ENCODE data around the gene OLAH. TPM values are rescaled to one million over a fixed set of nuclear protein-coding genes. Genes with fewer than 3 reads are reported as not detected.

Gene OLAH
- total RNA-seq, 2 experiments from 2014 or later, result 0.45 to 0.61 TPM

- no peak overlapping the region for H3K4me3 Mint-ChIP-seq
- DNase-seq (no peak), ATAC-seq (ENCODE audit: low read depth) (no peak)
- POLR2A ChIA-PET, result no interaction called here
- H3K4me1 Mint-ChIP-seq, result peaks cover 12% of the 10 kb centered on the region
- peaks cover 4% of the 10 kb centered on the region for H3K36me3 Mint-ChIP-seq
- no peak overlapping the region for H3K27ac Mint-ChIP-seq
- peaks cover 3% of the 10 kb centered on the region for H3K9me3 Mint-ChIP-seq
- H3K27me3 Mint-ChIP-seq, result peaks cover 2% of the 10 kb centered on the region
Measured at GRCh38 chr10:15046626-15047025, 2.9 kb downstream of the OLAH start.

GRCh38 chr10:15049533-15049932, 5.8 kb downstream of the OLAH start:
- no peak for ATAC-seq (ENCODE audit: low read depth)
- POLR2A ChIA-PET, result no interaction called here

GRCh38 chr10:15052121-15052520, 8.4 kb downstream of the OLAH start:
- DNase-seq (no peak), ATAC-seq (ENCODE audit: low read depth) (no peak)
- H3K4me3 Mint-ChIP-seq, result no peak overlapping the region
- H3K9me3 Mint-ChIP-seq, result no peaks in the 10 kb centered on the region
- no peaks in the 10 kb centered on the region for H3K4me1 Mint-ChIP-seq
- H3K36me3 Mint-ChIP-seq, result no peaks in the 10 kb centered on the region
- POLR2A ChIA-PET, result no interaction called here
- H3K27ac Mint-ChIP-seq, result no peak overlapping the region
- H3K27me3 Mint-ChIP-seq, result peaks cover 15% of the 10 kb centered on the region

More at GRCh38 chr10:15049533-15049932, 5.8 kb downstream of the OLAH start:
- no peak for DNase-seq
- H3K27me3 Mint-ChIP-seq, result peaks cover 6% of the 10 kb centered on the region
- H3K4me1 Mint-ChIP-seq, result peaks cover 5% of the 10 kb centered on the region
- no peaks in the 10 kb centered on the region for H3K9me3 Mint-ChIP-seq
- no peak overlapping the region for H3K27ac Mint-ChIP-seq
- no peak overlapping the region for H3K4me3 Mint-ChIP-seq
- H3K36me3 Mint-ChIP-seq, result no peaks in the 10 kb centered on the region

- no peaks in the 10 kb centered on the region for H3K4me1 Mint-ChIP-seq
- DNase-seq, result no peak
- POLR2A ChIA-PET, result no interaction called here
- no peaks in the 10 kb centered on the region for H3K9me3 Mint-ChIP-seq
- H3K27ac Mint-ChIP-seq, result no peak overlapping the region
- ATAC-seq (ENCODE audit: low read depth), result no peak
- H3K27me3 Mint-ChIP-seq, result peaks cover 15% of the 10 kb centered on the region
- no peaks in the 10 kb centered on the region for H3K36me3 Mint-ChIP-seq
- H3K4me3 Mint-ChIP-seq, result no peak overlapping the region
Measured at GRCh38 chr10:15053061-15053460, 9.3 kb downstream of the OLAH start.

- H3K27ac Mint-ChIP-seq, result no peak overlapping the region
- H3K36me3 Mint-ChIP-seq, result peaks cover 5% of the 10 kb centered on the region
- ATAC-seq (ENCODE audit: low read depth) (no peak), DNase-seq (no peak)
- no peak overlapping the region for H3K4me3 Mint-ChIP-seq
- POLR2A ChIA-PET, result no interaction called here
- H3K27me3 Mint-ChIP-seq, result peaks cover 10% of the 10 kb centered on the region
- peaks cover 6% of the 10 kb centered on the region for H3K9me3 Mint-ChIP-seq
- no peaks in the 10 kb centered on the region for H3K4me1 Mint-ChIP-seq
Measured at GRCh38 chr10:15058689-15059088, 14.9 kb downstream of the OLAH start.

GRCh38 chr10:15059914-15060313, 16.2 kb downstream of the OLAH start:
- no peak for DNase-seq
- Mint-ChIP-seq H3K9me3 (peaks cover 9% of the 10 kb centered on the region), H3K27me3 (peaks cover 12% of the 10 kb centered on the region), H3K4me3 (no peak overlapping the region), H3K4me1 (no peaks in the 10 kb centered on the region), H3K27ac (no peak overlapping the region), H3K36me3 (peaks cover 5% of the 10 kb centered on the region)
- no peak for ATAC-seq (ENCODE audit: low read depth)
- POLR2A ChIA-PET, result no interaction called here

- H3K4me1 Mint-ChIP-seq, result no peaks in the 10 kb centered on the region
- peaks cover 5% of the 10 kb centered on the region for H3K36me3 Mint-ChIP-seq
- no peak overlapping the region for H3K27ac Mint-ChIP-seq
- POLR2A ChIA-PET, result no interaction called here
- H3K27me3 Mint-ChIP-seq, result peaks cover 12% of the 10 kb centered on the region
- H3K9me3 Mint-ChIP-seq, result peaks cover 14% of the 10 kb centered on the region
- DNase-seq (no peak), ATAC-seq (ENCODE audit: low read depth) (no peak)
- no peak overlapping the region for H3K4me3 Mint-ChIP-seq
Measured at GRCh38 chr10:15060638-15061037, 16.9 kb downstream of the OLAH start.

- POLR2A ChIA-PET, result no interaction called here
- H3K4me3 Mint-ChIP-seq, result no peak overlapping the region
- ATAC-seq (ENCODE audit: low read depth) (no peak), DNase-seq (no peak)
- H3K36me3 Mint-ChIP-seq, result no peaks in the 10 kb centered on the region
- peaks cover 5% of the 10 kb centered on the region for H3K27me3 Mint-ChIP-seq
- no peak overlapping the region for H3K27ac Mint-ChIP-seq
- peaks cover 8% of the 10 kb centered on the region for H3K9me3 Mint-ChIP-seq
- no peaks in the 10 kb centered on the region for H3K4me1 Mint-ChIP-seq
Measured at GRCh38 chr10:15067154-15067553, 23.4 kb downstream of the OLAH start.

GRCh38 chr10:15068802-15069201, 25.1 kb downstream of the OLAH start:
- H3K36me3 Mint-ChIP-seq, result no peaks in the 10 kb centered on the region
- H3K27ac Mint-ChIP-seq, result no peak overlapping the region
- ATAC-seq (ENCODE audit: low read depth) (no peak), DNase-seq (no peak)
- POLR2A ChIA-PET, result no interaction called here
- peaks cover 10% of the 10 kb centered on the region for H3K9me3 Mint-ChIP-seq
- no peaks in the 10 kb centered on the region for H3K4me1 Mint-ChIP-seq
- peaks cover 7% of the 10 kb centered on the region for H3K27me3 Mint-ChIP-seq
- H3K4me3 Mint-ChIP-seq, result no peak overlapping the region

- H3K4me3 Mint-ChIP-seq, result no peak overlapping the region
- H3K9me3 Mint-ChIP-seq, result peaks cover 8% of the 10 kb centered on the region
- no peak for DNase-seq
- peaks cover 6% of the 10 kb centered on the region for H3K27me3 Mint-ChIP-seq
- no peak overlapping the region for H3K27ac Mint-ChIP-seq
- no peaks in the 10 kb centered on the region for H3K4me1 Mint-ChIP-seq
- no peaks in the 10 kb centered on the region for H3K36me3 Mint-ChIP-seq
- POLR2A ChIA-PET, result no interaction called here
- no peak for ATAC-seq (ENCODE audit: low read depth)
Measured at GRCh38 chr10:15069230-15069629, 25.5 kb downstream of the OLAH start.

- H3K4me3 Mint-ChIP-seq, result no peak overlapping the region
- no peak overlapping the region for H3K27ac Mint-ChIP-seq
- H3K27me3 Mint-ChIP-seq, result peaks cover 2% of the 10 kb centered on the region
- ATAC-seq (ENCODE audit: low read depth), result no peak
- POLR2A ChIA-PET, result no interaction called here
- no peaks in the 10 kb centered on the region for H3K36me3 Mint-ChIP-seq
- H3K9me3 Mint-ChIP-seq, result peaks cover 2% of the 10 kb centered on the region
- no peaks in the 10 kb centered on the region for H3K4me1 Mint-ChIP-seq
- no peak for DNase-seq
Measured at GRCh38 chr10:15072358-15072757, 28.6 kb downstream of the OLAH start.

GRCh38 chr10:15075421-15075820, 31.7 kb downstream of the OLAH start:
- H3K9me3 Mint-ChIP-seq, result peaks cover 2% of the 10 kb centered on the region
- no peak for ATAC-seq (ENCODE audit: low read depth)
- no peaks in the 10 kb centered on the region for H3K36me3 Mint-ChIP-seq
- no peak for DNase-seq
- H3K27me3 Mint-ChIP-seq, result peaks cover 2% of the 10 kb centered on the region
- POLR2A ChIA-PET, result no interaction called here
- H3K4me3 Mint-ChIP-seq, result no peak overlapping the region
- H3K27ac Mint-ChIP-seq, result no peak overlapping the region
- H3K4me1 Mint-ChIP-seq, result no peaks in the 10 kb centered on the region

- Mint-ChIP-seq H3K27ac (no peak overlapping the region), H3K4me1 (no peaks in the 10 kb centered on the region), H3K9me3 (no peaks in the 10 kb centered on the region), H3K27me3 (no peaks in the 10 kb centered on the region), H3K4me3 (no peak overlapping the region), H3K36me3 (no peaks in the 10 kb centered on the region)
- ATAC-seq (ENCODE audit: low read depth), result no peak
- no peak for DNase-seq
- POLR2A ChIA-PET, result no interaction called here
Measured at GRCh38 chr10:15083674-15084501, 40.1 kb downstream of the OLAH start.

- POLR2A ChIA-PET, result no interaction called here
- Mint-ChIP-seq H3K4me3 (no peak overlapping the region), H3K9me3 (no peaks in the 10 kb centered on the region), H3K36me3 (no peaks in the 10 kb centered on the region), H3K27me3 (no peaks in the 10 kb centered on the region), H3K4me1 (no peaks in the 10 kb centered on the region), H3K27ac (no peak overlapping the region)
- ATAC-seq (ENCODE audit: low read depth) (no peak), DNase-seq (no peak)
Measured at GRCh38 chr10:15084502-15084922, 40.8 kb downstream of the OLAH start.
